IMR-90 (cell line): Measurements from ENCODE around the gene THBS4.

ENCODE experiments used
- CEBPB ChIP-seq: IDR thresholded peaks from 2 replicates; pipeline ENCODE4 v1.6.1; 2012; ENCODE audit warnings: low read depth, low read length, improper control_type of control experiment
- CHD1 ChIP-seq: IDR thresholded peaks from 2 replicates; pipeline ENCODE4 v1.6.1; 2012; ENCODE audit warnings: low read depth, low read length, improper control_type of control experiment
- MAZ ChIP-seq: IDR thresholded peaks from 2 replicates; pipeline ENCODE4 v1.6.1; 2012; ENCODE audit warnings: low read depth, mild to moderate bottlenecking, low read length, improper control_type of control experiment, moderate library complexity, borderline replicate concordance
- POLR2A ChIP-seq: IDR thresholded peaks from 2 replicates; pipeline ENCODE4 v1.6.1; 2012; ENCODE audit warnings: mild to moderate bottlenecking, low read depth, low read length
- RCOR1 ChIP-seq: IDR thresholded peaks from 2 replicates; pipeline ENCODE4 v1.6.1; 2012; ENCODE audit warnings: mild to moderate bottlenecking, low read length, improper control_type of control experiment; ENCODE audit not compliant: insufficient replicate concordance
- TF ChIP-seq, protein P1 (sequence below): conservative IDR thresholded peaks from 2 replicates; pipeline ENCODE4 v1.5.1; 2012; ENCODE audit warnings: mild to moderate bottlenecking, low read depth, low read length, improper control_type of control experiment

DNA sequence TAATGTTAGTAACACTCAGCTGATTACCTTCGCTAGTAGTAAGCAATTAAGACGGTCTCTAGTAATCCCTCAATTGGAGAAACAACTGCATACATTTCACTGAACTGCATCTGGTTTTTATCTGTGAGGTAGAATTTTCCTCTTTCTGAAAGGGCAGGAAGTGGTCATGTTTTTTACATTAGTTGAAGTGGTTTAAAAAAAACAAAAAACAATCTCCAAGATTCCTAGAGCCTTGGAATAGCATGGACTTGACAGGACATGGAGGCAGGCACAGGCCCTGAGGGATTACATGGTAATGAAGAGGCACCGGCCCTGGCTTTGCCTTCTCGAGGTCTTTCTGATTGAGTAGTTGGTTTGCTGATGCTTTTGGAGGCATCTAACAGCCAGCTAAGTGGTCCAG, 25.8 kb downstream of the THBS4 start:
- TF ChIP-seq MAZ (no peak), POLR2A (no peak), RCOR1 (no peak), CHD1 (no peak), CEBPB (no peak)
- TF ChIP-seq, protein P1, sequence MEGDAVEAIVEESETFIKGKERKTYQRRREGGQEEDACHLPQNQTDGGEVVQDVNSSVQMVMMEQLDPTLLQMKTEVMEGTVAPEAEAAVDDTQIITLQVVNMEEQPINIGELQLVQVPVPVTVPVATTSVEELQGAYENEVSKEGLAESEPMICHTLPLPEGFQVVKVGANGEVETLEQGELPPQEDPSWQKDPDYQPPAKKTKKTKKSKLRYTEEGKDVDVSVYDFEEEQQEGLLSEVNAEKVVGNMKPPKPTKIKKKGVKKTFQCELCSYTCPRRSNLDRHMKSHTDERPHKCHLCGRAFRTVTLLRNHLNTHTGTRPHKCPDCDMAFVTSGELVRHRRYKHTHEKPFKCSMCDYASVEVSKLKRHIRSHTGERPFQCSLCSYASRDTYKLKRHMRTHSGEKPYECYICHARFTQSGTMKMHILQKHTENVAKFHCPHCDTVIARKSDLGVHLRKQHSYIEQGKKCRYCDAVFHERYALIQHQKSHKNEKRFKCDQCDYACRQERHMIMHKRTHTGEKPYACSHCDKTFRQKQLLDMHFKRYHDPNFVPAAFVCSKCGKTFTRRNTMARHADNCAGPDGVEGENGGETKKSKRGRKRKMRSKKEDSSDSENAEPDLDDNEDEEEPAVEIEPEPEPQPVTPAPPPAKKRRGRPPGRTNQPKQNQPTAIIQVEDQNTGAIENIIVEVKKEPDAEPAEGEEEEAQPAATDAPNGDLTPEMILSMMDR, result no peak
